ENCODE measurements around the gene GRIN2A.

GRIN2A gene

DNA sequence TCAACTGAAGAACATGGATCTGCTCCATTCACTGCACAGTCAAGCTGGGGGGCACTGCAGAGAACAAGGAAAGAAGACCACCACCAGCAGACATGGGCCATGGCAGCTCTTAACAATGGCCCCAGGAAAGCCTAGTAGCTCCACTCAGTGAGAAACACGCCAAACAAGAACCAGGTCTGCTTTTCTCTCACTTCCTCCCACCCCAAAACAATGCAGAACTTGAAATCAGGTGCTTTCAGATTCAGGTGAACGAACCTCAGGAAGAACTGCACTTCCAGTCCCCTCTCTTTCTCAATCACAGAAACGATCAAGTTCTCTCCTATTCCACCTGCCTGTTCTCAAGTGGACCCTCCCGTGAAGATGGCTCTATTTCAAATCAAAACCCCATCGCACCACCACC lies 155.6 kb downstream of the GRIN2A start:
- no peak for DNase-seq

DNA sequence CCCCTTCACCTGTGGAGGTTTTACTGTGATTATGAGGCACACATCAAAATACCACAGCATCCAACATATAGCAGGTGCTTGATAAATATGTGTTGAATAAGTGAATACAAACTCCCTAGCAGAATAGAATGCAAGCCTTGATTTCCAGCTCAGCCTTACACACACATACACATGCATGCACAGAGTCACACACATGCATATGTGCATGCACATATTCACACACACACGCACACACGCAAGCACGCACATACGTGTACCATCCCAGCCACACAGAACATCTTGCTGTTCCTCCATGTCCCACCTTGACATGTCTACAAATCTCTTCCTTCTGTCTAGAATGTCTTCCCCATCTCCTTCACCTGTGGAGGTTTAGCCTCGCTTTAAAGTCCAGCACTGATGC lies 160.1 kb downstream of the GRIN2A start:
- no peak for DNase-seq

DNA sequence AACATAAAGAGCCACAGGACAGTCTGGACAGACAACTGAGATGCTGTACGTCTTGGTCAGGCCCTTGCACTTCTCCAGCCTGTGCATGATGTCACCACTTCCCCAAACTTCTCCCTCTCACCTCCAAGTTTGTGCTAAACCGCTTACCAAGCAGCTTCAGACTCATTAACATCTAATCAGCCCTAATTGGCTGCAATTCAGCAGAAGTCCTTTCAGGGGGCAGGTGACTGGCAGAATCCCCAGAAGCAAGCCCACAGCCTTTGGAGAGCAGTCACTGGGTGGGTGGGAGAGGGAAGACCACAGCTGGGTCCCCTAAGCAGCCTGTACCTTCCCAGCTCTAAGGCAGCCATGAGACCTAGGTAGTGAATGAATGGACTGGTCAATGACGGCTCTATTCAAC lies 161.4 kb downstream of the GRIN2A start:
- DNase-seq: no peak

DNA sequence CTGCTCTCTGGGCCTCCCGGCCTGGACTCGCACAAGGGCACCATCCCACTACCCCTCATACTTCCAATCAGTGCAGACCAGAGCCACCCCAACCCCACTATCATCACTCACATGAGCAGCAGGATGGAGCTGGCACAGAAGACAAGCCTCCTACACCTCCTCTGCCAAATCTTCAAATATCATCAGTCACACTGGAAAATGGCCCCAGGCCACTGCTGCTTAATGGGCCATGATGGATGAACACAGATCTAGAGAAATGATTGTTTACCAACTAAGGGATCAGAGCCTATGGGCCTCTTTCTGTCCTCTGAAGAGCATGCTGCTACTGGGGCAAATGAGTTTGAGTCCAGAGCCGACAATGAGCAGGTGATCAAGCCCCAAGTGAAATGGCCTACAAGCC lies 165.5 kb downstream of the GRIN2A start:
- no peak for DNase-seq

DNA sequence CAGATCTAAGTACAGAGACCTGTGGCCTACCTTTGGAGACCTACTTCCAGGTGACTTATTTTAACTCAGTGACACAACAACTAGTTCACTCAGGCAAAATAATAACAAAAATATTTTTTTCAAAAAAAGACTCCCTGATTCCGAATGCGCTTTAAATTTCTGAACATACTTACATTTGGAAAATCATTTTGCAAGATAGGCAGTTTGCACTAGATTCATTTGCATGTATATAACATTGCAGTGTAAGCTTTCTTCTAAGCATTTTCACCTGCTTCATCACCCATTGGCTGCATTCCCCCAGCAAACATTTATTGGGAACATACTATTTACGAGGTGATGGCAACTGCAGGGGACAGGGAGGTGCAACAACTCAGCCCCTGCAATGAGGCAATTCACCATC lies 166.8 kb downstream of the GRIN2A start:
- no peak for DNase-seq

DNA sequence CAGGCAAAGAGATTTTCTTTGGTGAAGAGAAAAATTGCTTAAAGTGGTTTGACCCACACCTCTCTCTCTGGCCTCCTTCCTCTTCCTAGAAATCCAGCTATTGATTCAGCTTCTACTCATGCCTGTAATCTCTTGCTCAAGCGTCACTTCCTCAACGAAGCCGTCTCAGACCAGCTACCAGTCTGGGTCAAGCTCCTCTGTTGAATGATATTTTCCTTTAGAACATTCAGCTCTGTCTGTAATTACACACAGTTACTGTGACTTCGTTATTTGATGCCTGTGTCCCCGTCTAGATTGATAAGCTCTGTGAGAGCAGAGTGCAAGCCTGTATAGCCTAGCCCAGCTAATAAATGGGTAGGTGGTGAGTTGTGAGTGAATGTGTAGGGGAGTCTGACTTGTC lies 168.5 kb downstream of the GRIN2A start:
- DNase-seq: no peak

DNA sequence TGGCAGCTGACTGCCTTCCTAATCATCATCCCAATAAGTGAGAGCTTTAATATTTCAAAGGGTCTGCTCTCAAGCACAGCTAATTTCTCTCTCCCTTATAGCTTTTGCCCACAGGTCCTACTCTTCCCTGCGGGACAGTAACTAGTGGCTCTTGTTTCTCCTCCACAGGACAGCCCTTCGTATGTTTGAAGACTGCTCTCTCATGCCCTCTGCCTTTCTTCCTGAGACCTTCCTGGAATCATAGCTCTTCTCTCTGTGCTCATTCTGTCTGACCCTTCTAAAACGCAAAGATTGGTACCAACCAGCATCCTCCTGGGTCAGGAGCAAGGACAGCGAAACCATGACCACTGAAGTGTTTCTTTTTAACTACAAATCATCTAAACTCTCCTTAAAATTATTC lies 168.9 kb downstream of the GRIN2A start:
- DNase-seq: no peak

DNA sequence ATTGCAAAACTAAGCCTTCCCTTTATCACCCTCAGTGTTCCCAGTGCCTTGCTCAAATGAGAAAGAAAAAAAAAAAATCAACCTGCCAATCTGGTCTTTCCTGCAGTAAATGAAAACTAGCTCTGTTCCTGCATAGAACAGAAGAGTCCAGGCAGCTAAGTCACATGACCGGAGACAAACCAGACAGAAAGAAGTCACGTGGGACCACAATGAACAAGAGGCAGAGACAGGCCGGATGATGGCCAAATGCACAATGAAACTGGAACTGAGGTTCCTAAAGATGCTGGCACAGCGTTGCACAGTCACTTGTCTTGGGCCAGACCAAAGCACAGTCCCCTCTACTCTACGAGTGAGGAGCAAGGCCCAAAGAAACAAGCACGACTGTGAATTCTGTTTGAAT lies 172.5 kb downstream of the GRIN2A start:
- DNase-seq: no peak

DNA sequence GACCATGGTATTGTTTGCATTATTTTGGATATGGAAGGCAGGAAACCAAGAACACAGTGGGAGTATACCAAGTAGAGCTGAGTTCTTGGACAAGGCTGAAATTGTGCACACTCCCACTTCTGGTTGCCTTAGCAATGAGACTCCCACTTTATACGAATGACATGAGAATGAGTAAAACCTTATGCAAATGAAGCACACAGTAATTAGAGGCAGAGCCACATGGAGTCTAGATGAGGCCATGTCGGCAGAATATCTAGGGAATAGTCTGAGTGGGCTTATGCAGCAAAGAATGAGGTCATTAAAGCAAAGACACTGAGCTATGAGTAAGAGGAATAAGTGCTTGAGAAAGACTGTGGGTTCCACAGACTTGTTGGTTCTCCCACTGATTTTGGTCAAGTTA lies 178.7 kb downstream of the GRIN2A start:
- DNase-seq: no peak

DNA sequence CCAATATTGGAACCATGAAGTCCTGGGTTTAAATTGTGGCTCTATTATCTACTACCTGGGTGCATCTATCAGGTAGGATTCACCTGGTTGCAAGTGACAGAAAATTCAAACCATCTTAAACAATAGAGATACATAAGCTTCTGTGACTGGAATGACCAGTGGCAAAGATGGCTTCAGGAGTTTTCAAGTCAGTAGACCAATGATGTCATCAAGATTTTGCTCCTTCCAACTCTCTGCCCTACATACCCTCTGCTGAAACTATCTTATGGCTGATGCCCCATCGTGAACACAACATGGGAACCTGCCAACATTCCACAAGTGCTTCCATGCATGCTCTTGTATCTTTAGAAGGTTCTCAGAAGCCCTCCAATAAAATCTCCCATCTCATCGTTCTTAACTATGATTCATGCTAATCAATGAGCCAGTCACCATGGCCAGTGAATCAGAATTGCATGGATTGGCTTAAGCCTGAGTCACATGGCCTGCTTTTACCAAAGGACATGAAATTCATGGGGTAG lies 180.9 kb downstream of the GRIN2A start:
- no peak for DNase-seq

DNA sequence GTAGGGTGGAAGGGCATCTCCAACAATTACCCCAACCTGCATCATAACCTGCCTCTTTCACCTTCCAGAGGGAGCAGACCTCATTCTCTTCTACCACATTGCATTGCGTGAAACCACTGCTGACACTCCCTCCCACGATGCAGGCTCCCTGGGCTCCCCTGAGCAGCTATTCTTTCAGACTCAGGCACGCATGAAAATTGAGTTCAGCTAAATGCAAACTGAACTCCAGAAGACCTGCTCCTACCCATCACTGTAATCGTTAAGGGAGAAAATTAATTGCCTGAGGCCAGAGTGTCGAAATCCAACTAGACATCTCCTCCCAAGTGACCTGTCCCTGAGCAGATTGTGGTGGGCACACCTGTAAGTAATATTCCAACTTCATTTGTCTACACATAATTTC lies 186.0 kb downstream of the GRIN2A start:
- DNase-seq: no peak

DNA sequence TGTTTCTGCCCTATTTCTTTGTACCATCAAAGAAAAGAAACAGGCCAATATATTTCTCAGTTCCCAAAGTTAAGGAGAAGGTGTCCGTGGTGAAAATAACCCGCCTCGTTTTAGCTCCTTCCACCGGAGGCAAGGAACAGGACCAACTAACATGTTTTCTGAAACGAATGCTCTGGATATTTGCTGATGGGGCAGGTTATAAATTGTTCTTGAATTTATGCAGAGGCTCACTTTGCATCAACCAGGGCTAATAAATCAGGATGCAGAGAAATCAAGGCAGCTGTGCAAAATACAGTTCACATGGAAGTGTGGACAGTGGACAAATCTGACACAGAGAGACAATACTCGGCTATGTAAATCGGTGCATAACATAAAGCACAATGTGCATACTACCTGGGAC lies 189.8 kb downstream of the GRIN2A start:
- DNase-seq: no peak

DNA sequence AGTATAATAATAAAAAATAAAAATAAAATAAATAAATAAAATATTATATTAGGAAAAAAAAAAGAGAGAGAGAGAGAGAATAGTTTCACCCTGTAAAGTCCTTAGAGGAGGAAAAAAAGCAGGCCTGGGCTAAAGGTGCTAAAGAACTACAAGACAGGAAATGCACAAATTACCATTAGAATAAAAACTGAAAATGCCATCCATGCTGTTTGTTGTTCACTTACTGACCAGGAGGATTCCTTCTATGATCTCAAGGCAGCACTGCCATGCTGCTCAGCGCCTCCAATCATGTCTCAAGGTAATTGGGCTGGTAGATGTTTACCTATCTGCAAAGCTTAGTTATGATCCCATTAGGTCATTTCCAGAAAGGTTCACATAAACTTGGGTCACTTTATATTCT lies 201.2 kb downstream of the GRIN2A start:
- no peak for DNase-seq

DNA sequence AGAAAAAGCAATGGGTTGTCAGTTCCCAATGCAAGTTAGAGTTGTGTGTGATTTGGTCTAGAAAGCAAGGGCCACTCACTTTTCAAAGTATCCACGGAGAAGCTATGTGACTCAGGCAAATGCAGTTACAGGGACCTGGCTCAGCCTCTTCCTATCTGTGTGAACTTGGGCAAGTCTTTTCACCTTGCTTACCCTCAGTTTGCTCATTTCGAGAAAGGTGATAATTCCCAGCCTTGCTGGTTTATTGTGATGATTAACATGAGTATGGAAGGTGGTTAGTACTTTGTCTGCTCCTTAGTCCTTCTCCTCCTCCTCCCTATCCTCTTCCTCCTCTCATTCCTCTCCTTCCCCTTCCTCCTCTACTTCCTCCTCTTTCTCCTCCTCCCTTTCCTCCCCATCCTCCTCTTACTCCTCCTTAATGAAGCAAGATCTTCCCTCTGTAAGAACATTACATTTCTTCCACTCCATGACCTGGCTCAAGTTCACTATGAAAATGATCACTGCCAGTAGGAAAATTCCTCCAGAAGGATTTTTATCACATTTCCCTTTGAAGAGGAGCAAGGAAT lies 204.0 kb downstream of the GRIN2A start:
- DNase-seq: no peak

DNA sequence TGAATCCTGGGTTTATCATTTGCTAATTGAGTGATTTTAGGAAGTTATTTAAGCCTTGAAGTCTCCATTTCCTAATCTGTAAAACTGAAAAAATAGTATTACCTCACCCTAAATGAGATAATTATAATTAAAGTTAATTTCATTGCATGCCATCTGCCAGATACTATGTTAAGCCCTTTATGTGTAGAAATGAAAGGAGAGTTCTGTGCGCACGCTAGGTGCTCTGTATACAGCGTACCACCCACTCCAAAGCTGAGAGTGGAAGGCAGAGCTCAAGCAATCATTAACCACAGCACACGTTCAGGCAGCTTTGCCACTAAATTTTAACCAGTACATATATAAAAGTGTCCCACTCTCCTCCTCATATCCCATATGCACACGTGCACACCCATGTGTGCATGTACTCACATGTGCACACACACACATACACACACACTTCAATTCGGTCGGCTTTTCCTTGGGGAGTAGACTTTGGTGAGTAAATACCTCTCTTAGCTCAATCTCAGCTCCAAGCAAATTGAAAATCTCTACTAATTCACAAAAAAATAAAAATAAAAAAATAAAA lies 204.8 kb downstream of the GRIN2A start:
- DNase-seq: no peak

DNA sequence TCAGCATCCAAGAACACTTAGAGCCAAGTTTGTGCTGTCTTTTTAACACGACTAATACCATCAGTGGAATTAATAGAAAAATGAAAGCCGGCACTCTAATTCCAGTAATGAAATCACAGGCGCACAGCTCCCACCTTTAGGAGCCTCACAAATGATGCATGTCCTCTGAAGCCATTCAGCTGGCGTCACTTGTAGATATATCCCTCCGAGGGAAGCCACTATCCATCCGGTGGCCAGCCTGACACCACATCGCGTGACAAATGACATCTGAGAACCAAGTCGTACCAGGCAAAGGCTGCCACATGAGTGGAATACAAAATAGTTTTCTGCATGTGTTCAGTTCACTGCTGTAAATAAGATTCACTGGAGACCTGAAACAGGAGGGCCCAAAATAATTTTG lies 205.6 kb downstream of the GRIN2A start:
- no peak for DNase-seq

DNA sequence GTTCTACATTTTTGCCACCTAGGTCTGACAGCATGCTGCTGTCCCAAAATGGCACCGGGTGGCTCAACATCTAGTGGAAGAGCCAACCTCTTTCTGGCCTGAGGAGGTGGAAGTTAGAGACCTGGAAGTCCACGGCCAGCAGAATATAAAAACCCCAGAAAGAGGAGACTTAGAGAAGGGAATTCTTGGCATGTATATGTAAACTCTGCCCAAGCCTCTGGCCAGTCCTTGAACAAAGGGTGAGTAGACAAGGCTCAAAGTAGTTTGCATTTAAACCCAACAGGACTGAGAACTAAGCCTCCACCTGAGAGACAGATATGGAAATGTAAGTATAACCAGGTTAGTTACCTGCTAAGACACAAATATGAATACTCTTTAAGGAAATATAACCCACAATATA lies 210.3 kb downstream of the GRIN2A start:
- no peak for DNase-seq

DNA sequence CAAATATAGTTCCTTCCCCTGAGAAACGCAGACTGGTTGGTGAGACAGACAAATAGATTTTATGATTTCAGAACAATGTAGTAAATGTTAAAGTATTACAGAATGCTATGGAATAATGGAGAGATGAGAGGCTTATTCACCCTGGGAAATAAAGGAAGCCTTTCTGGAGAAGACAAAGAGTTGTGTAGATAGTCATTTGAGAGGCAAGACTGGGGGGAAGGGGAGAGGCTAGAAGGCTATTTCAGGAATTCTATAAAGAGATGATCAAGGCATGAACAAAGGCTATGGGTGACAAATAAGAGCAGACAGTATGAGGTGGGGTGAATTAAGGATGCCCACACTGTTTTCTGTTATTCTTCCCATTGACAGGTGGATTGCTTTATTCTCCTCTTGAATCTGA lies 211.4 kb downstream of the GRIN2A start:
- no peak for DNase-seq

DNA sequence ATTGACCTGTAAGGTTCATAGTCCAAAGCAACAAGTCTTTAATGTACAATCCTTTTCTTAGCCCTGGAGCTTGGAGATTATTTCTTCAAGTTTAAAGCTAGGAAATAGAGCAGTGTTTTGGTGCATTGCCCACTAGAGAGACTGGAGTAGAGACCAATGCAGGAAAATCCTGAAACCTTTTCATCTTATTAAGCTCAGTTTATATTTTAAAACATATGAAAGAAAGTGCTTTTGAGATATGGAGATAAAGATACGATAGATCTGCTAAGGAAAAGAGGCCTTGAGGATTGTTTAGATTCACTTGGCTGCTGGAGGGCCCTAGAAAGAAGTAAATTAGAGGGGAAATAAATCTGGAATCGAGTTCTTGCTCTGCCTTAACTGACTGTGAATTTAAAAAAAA lies 212.0 kb downstream of the GRIN2A start:
- no peak for DNase-seq

DNA sequence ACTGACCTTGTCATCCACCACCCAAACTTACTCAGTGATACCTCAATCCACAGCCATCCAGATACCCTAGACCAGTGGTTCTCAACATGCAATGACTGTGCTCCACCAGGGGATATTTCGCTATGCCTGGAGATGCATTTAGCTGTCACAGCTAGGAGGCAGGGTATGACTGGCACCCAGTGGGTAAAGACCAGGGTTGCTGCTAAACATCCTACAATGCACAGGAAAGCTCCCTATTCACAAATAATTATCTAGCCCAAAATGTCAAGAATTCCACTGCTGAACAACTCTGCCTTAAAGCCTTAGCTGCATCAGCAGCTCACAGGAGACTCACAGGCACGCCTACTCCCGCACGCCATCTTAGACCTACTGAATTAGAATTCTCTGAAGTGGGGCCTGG lies 212.6 kb downstream of the GRIN2A start:
- no peak for DNase-seq

DNA sequence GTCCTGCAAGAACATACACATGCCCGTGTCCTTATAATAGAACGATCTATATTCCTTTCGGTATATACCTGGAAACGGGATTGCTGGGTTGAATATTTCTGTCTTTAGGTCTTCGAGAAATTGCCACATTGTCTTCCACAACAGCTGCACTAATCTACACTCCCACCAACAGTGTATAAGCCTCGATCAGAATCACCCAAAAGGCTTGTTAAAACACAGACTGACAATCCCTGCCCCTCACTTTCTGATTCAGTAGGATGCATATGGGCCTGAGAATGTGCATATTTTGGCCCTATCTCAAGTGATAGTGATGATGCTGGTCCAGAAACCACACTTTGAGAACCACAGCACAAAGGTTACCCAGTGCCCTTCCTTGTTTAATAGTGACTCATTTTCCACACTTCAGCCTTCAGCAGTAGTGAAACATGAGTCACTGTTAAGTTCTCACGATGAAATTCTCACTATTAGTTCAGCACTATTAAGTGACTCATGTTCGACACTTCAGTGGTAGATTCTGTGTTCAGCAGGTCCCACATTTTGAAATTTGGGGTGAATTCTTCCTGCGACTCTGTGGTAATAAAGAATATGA lies 215.6 kb downstream of the GRIN2A start:
- DNase-seq: no peak

DNA sequence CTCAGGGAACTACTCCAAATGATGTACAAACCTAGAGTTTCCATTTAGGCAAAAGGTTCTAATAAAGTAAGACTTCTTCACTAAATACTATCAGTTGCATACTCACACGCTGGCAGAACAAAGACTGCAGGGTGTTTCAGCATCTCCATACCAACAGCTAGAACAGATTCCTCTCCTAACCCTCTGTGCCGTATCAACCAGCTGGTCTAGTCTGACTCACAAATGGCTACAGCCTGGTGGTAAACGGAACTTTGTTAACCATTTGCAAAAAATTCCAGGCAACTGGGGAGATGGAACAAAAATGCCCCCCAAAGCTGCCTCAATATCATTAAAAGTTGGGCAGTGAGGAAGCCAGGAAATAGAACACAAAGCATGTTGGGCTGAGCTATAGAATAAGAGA lies 217.1 kb downstream of the GRIN2A start:
- no peak for DNase-seq

DNA sequence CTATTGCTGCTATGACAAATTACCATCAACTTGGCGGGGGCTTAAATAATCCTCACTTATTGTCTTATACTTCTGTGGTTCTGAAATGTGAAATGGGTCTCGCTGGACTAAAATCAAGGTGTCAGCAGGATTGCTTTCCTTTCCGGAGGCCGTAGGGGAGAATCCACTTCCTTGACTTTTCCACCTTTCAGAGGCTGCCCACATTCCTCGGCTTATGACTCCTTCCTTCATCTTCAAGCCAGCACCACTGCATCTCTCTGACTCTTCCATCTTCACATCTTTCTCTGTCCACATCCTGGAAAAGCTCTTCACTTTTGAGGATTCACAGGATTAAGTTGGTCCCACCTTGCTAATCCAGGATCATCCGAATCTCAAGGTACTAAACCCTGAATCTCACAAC lies 217.8 kb downstream of the GRIN2A start:
- DNase-seq: no peak

DNA sequence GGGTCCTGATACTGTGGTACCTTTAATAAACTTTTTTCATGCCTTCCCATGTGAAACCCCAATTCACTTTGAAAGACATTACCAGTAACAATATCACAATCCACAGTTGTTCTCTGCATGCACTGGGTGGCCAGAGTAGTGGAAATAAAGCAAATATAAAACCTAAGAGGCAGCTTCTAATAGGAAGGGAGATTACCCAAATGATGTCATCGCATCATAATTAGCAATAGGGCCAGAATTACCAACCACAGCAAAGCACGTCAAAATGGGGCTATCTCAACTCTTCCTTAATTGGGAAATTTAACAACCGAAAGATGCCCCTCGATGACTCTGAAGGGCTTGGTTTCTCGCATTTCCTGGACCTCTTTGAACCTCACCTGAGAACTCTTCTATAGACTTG lies 224.8 kb downstream of the GRIN2A start:
- DNase-seq: no peak

DNA sequence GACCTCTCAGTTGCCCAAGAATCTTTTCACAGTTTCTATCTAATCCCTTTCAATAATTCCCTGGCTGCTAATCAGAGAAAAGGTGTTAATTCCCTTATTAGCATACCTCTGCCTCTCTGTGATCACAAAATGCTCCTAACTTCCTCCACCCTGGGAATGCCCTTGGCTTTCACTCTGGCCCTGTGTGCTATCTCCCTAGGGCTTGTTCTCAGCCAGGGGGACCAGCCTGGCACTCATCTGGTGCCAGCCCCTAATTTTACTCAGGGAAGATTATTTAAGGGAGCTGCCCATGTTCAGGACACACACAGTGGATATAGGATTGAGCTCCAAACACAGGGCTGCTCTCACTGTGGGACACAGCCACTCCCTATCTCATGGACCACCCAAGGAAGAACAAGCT lies 225.2 kb downstream of the GRIN2A start:
- no peak for DNase-seq
